HG03457 (cell line): ENCODE data around the gene CLASP1.
"Not testable (repeated sequence)": the region's sequence is repeated elsewhere in the genome, so short reads cannot be mapped to it uniquely, and the experiment has no call there.

Source experiments
- ATAC-seq: cut with Tn5 transposase; IDR thresholded peaks from one replicate; pipeline ENCODE4 v1.9.1; 2021; ENCODE audit warnings: moderate number of reproducible peaks; ENCODE audit not compliant: unreplicated experiment

The CLASP1 gene

DNA sequence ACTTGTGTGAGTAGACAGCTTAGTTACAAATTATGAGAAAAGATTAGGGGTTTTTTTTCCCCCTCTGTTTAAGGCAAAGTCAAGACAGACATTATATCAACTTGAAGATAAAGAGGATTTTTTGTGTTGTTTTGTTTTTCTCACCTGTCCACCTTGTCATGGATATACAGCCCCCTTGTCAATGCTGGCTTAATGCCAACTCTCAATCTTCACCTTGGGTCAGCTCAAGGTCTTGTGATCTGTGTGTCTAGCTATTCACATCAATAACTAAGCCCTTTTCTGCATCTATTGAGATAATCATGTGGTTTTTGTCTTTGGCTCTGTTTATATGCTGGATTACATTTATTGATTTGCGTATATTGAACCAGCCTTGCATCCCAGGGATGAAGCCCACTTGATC, 211.0 kb downstream of the CLASP1 start:
- ATAC-seq, result not testable (repeated sequence)

DNA sequence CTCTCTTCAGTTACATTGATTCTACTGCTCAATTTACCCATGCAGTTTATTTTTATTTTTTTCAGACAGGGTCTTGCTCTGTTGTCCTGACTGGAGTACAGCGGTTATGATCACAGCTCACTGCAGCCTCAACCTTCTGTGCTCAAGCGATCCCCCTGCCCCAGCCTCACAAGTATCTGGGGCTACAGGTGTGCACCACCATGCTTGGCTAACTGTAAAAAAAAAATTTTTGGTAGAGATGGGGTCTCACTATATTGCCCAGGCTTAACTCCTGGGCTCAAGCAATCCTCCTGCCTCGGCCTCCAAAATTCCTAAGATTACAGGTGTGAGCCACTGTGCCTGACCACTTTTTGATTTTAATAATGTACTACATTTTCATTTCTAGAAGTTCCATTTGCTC, 212.3 kb downstream of the CLASP1 start:
- no peak for ATAC-seq

DNA sequence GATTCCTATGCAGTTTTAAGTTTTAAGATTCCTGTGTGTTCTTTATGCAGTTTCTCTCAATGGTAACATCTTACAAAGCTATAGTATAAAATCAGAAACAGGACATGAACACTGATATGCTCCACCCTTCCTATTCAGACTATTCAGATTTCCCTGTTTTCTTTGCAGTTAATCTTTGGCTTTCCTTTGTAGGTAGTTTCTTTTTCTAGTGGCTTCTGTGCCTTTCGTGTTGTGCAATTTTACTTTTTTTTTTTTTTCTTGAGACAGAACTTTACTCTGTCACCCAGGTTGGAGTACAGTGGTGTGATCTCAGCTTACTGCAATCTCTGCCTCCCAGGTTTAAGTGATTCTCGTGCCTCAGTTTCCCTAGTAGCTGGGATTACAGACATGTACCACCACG, 213.5 kb downstream of the CLASP1 start:
- ATAC-seq, result no peak

DNA sequence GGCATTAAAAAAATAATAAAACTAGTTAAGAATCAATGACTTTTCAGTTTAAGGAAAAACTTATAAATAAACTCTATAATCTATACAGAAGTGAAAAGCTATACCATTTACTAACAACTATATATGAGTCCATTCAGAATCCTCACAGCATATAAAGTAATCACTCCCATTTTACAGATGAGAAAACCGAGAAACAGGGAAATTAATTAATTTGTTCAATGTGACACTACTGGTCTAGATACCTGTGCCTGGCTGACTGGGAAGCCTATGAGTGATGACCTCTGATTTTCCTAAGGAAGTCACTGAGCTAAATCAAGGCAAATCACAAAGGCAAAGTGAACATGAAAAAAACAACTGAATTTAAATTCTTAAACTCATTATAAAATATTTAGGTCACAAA, 218.0 kb downstream of the CLASP1 start:
- ATAC-seq, result no peak

DNA sequence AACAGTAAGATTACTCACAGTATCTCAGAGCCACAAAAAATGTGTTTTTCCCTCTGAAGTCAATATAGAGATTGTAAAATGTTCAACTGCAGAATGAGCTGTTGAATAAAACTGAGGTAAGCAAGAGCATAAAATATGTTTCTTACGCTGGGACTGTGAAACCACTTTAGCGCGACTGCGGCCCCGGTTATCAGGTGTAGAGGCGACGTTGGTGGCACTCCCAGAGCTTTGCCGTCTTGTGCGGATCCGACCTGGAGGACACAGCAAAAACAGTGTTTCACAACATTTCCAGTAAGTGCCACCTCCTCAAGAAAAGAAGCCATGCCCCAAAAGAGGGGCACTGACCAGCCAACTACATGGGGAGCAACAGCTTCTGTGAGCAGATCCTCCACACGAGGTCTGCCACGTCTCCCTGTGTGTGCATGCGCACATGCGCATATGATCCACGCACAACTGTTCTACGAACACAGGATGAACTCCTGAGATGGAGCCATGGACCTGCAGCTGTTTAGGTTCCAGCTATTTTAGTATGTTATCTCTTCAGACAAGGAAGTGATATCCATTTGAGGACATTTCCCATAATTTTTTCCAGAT, 219.2 kb downstream of the CLASP1 start:
- no peak for ATAC-seq

DNA sequence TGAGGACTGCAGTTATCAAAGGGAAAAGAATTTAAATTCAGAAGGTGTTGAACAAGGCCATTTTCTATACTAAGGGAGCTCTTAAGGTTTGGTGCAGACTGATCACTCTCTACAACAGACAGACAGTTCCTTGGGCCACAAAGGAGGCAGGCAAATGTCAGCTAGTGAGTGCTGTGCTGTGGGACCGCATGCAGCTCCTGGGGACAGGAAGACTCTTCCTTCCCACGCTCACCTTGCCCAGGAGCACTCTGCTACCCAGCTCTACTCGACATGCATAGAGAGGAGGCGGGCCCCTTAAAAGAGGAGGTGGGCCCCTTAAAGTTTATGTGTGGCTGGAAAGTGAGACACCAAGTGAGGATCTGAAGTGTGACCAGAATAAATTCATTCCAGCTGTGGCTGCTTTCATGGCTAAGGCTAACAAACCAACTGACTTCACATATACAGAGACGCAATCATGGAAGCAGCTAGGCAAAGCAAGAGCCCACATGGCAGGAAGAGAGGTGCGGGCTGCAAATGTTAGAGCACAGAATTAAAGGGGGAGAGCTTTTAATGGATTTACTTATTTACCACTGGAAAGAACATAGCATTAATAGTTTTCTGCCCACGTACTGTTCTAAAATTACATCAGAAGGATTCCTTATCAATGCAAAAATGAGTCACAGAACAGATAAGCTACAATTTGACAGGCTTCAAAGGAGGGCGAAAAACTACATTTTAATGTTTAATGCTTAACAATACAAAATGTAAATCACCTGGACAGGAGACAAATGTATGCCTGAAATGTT, 220.0 kb downstream of the CLASP1 start:
- ATAC-seq, result no peak

DNA sequence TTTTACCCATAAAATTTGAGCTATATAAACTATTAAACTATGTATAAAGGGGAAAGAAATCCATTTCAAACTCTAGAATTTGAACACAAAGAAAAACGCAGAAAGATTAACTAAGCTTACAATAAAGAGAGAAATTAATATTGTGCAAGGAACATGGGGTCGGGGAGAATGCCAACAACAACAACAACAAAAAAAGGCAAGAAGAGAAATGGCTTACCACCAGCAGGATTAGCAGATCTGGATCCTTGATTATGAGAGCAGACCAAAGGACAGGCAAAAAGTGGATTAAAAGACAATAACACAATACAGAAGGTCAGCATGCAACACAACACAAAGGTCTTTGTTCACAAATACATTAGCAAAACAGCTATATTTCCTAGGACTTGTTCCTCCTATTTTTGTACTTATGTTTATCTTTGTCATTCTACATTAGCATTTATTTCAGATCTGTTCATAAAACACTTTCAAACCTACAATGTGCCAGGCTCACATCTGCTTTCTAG, 222.0 kb downstream of the CLASP1 start:
- no peak for ATAC-seq

DNA sequence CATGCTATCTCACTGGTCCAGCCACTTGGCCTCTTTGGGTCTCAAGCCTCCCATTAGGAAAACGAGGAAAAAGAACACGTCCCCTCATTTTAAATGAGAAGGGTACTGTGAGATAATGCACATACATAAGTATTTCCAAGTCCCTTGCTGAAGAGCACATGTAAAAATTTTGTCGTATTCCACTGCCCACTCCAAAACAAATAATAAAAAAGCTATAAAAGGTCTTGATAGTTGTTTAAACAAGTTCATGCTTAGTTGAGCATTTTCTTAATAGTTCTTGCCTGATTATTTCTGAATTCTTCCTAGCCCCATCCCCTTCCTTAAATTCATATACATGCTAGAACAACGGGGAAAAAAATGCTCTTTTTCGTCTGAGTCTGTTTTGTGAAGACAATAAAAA, 228.8 kb downstream of the CLASP1 start:
- ATAC-seq, result no peak

DNA sequence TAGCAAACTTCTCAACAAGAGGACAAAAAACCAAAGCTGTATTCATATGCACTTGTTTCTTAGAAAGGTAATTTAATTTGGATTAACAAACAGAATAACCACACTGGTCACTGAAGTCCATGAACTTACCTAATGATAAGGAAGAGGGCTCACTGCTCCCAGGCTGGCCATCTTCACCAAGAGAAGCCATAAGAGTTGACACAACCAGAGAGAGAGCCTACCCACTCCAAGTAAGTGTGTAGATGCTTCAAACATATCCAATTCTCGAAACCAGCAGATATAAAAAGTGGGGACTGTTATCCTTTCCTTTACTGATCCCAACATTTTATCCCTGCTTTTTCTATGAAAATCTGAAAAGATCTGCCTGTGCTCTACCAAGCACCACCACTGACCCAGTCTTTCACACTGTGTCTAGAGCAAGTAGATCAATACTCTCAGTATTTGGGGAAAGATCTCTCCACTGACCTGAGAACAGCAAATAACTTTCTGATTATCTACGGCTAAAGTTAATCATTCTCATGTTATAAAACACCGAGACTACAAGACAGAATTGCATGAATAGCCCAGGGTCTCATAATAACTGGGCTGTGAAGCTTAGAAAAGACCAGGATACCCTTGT, 230.1 kb downstream of the CLASP1 start:
- no peak for ATAC-seq

DNA sequence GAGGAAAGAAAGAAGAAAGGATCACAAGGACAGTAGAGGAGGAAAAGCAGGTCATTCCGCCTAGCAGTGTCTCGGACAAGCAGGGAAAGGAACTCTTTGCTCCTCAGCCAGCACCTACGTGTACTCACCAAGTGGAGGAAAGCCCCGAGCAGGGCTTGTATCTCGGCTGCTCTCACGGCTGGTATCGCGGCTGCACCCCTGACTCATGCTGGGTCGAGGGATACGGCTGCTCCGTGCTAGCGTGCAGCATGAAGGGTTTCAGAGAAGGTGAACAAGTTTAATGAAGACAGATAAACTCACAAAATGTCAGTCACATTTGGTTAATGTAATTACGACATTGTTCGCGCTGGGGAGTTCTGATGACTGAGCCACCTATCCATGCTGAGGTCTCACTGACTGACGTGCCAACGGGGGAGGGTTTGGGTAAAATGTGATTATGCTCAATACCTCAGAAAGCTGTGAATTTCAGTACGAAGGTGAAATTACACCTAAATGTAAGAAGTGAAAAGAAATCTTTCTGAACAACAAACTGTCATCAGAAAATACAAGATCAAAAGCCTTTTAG, 230.7 kb downstream of the CLASP1 start:
- ATAC-seq, result no peak

DNA sequence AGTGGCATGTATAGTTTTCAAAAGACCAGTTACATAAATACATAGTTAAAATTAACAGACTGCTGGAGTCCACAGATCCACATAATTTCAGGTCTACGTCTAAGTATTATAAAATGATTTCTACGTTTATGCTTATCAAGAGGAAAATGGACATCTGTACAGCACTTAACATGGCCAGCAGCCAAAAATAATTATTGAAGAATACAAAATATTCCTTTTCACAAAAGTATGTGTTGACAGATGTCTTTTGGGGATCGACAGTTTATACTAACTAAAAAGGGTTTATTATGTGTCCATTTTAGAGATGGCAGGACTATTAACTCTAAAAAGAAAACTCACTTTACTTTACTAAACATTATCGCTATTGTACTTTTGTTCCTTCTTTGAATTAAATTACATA, 231.4 kb downstream of the CLASP1 start:
- ATAC-seq, result no peak

DNA sequence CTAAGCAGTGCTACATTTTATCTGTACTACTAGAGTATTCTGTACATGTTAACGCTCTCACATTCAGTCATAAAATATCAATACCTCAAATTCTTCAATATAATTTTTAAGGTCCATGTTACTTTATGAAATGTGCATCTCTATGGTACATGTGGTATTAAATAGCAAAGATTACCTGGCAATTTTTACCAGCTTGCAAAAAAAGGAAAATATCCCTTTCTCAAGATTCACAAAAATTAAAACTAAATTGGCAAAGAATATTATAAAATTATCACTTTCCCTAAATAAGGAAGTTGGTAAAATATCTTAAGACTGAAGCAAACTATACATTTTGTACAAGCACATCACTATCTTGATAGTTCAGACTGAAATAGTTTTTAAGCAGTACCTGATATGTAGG, 233.5 kb downstream of the CLASP1 start:
- ATAC-seq, result no peak

DNA sequence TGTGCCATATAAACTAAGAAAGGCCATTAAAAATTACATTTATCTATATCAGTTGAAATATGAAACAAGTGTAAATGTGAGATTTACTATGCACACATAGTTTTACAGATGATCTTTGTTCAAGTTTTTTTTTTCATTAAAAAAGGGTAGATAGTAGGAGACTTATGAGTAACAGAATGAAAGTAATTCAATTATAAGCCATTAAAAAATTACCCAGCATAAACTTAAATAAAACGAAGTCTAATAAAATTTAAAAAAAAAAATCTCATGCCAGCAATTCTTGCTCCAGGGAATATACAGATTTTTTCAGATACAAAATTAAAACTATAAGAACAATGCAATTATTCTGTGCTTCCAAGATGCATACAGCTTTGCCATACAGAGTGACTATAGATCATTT, 236.9 kb downstream of the CLASP1 start:
- ATAC-seq, result no peak

DNA sequence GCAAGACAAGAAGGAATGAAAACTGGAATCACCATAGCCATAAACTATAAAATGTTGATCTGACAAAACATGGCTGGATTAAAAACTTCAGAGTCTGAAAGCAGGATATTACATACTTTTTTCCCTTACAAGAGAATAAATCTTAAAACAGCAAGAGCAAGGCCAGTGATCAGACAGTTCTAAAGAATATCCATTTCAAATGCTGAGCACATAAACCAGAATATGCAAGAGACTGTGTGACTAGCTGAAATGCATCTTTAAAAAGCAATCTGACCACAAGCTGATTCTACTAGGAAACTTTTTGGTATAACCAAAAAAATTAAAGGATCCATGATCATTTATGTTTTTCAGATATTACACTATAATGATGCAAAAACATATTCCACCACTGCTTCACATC, 239.3 kb downstream of the CLASP1 start:
- ATAC-seq, result no peak

DNA sequence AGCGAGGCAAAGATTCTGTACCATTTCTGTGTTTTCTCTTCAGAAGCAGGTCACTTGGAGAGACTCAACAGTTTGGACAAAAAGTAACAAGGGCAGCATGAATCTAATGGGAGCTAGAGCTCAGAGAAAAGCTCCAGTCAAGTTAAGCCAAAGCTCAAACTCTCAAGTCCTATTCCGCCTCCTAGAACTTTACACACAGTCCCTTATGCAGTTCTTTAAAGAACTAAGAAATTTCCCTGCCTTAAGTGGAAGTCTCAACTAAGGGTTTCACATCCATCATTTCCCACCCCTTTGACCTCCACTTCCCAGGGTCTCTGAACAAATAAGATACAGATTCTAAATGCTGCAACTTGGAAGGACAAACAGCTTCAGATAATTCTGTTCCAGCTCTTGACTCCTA, 239.9 kb downstream of the CLASP1 start:
- no peak for ATAC-seq

DNA sequence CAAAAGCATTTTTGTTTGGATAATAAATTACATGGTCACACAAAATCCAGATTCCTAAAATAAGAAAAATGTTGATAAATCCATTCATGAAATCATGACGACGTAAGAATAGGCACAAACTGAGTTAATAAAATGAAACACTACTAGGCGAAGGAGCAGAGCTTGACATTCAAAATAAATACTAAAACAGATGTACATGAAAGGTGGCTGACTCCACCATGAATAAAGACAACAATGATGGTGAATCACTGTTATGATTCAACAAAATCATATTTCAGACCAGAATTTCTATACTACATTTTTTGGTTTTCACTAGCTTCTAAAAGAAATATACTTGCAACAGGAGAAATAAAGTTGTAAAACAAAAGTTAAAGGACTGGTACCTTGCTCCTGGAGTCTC, 240.6 kb downstream of the CLASP1 start:
- ATAC-seq, result no peak

DNA sequence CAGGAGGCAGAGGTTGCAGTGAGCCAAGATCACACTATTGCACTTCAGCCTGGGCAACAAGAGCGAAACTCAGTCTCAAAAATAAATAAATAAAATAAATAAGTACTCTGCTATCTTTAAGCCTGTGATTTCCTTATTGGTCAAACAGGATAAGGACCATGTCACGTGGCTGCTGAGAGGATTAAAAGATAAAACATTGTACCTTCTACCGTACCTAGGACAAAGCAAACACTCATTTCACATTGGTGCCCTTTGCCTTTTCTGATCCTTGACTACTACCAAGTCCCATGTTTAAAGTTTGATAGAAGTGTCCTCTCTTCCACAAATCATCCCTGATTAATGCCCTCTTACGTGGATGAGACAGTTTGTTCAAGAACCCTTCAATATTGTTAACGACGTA, 244.0 kb downstream of the CLASP1 start:
- no peak for ATAC-seq

DNA sequence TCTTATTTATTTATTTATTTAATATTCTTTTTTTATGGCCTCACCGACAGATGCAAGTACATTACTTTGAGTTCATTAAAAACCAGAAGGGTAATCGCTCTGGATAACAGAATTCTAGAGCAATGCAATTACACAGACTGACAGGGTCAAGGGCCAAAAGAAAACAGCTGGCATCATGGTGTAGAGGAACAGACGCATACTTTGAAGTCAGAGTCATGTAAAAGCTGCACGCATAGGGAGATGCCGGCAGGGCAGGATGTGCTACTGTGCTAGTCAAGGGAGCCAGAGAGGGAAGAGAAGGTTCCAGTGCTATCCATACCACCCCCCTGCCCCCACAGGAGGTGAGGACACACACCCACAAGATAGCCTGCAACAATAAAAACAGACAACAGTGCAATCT, 249.1 kb downstream of the CLASP1 start:
- ATAC-seq, result no peak

DNA sequence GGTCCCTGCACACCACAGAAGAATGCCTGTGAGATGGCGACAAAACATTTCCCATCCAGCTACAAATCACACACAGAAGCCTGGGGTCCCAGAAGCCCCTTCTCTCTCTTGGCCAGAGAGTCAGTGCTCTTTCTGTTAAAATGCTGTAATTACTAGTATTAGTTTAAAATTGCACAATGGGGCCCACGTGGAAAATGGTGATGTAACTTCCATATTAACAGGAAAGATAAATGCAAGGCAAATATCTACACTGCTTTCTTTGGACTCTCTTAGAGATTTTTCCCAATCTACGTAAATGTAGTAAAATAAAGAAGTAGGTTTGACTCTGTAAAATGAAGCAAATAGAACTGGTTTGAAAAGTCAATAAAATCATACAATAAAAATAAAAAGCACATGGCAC, 250.4 kb downstream of the CLASP1 start:
- ATAC-seq, result no peak

DNA sequence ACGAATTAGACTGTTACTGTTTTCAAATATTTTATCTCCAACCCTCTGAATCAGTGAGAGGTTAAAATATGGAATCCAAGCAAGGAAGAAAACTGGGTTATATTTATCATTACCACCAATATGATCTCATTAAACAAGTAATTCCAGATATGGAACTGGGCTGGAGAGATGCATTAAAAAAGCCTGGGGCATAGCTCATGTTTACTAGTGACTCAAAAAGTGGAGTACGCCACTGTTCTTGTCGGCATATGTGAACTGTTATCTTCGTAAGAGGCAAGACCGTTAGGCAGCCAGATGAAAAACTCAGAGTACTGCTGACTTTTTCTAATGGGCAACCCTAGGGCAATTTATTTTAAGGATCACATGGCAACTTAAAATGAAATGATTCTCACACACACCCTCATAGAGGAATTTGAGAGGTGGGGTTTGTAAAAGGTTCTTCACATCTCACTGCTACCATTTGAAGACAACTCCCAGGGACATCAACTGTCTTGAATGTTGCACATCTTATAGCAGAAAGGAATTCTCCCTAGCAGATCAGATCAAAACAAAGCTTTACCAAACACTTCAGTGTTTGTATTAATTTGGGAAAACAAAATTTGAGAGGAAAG, 259.1 kb downstream of the CLASP1 start:
- no peak for ATAC-seq

DNA sequence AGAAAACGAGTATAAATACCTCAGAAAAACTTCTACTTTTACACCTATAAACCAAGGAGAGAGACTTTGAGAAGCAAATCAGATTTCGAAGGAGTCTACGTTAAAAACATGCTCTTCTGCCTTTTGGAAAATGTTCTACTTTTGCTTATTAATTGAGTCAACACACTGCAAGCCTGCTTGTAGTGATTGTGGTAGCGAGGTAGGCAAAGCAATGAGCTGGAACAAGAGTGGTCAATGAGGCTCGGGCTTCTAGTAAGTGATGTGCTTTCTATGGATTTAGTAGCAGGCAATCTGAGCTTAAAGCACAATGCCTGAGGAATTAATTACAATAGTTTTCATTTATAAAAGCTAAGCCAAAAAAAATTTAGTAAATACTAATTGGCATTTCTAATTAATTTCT, 260.9 kb downstream of the CLASP1 start:
- no peak for ATAC-seq
